HG02884 (cell line): ENCODE results near the gene OR1K1.
"Not testable (repeated sequence)": the region's sequence is repeated elsewhere in the genome, so short reads cannot be mapped to it uniquely, and the experiment has no call there.

Source experiments
- ATAC-seq: cut with Tn5 transposase; IDR thresholded peaks from one replicate; pipeline ENCODE4 v1.9.1; 2021; ENCODE audit warnings: mild to moderate bottlenecking, moderate library complexity; ENCODE audit not compliant: unreplicated experiment

Gene OR1K1, protein sequence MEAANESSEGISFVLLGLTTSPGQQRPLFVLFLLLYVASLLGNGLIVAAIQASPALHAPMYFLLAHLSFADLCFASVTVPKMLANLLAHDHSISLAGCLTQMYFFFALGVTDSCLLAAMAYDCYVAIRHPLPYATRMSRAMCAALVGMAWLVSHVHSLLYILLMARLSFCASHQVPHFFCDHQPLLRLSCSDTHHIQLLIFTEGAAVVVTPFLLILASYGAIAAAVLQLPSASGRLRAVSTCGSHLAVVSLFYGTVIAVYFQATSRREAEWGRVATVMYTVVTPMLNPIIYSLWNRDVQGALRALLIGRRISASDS

GRCh38 chr9:122800066-122801060, at the start of gene OR1K1:
OR1K1 (plus strand) TSS chr9:122800123; CDS start chr9:122800123, 0 bp downstream.
- ATAC-seq: no peak

- ATAC-seq: no peak
Observed at GRCh38 chr9:122754825-122755224, 45.1 kb upstream of the OR1K1 start.

GRCh38 chr9:122767817-122768216, 32.1 kb upstream of the OR1K1 start:
- no peak for ATAC-seq

GRCh38 chr9:122777052-122777451, 22.9 kb upstream of the OR1K1 start:
- ATAC-seq: no peak

DNA sequence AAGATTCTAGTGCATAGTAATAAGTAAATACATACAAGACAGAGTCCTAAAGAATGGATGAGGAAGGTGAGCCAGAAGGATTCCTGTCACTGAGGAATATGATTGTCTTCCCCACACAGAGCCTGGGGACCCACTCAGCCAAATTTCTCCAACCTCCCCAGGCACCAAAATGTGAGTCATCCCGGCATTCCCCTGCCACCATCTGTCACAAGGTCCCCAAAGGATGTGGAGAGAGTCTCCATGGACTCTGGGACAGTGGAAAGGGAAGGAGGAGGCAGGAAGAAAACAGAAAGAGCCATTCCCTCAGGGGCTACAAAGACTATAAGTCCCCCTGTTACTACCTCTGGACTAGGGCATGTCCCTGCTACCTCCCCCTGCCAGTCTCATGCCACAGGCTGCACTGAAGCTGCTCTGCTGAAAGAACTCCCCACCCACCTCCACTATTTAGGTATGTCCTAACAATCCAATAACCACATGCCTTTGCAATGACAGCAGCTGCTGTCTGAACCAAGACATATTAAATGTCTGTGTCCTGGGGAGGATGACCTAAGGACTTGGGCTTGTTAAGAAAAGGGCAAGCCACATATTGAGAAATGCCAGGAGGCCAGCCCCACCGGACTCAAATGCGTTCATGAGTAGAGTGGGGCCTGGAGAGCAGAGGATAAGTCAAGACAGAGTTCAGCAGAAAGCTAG, 21.8 kb upstream of the OR1K1 start:
- ATAC-seq: no peak

GRCh38 chr9:122779181-122779580, 20.7 kb upstream of the OR1K1 start:
- no peak for ATAC-seq

DNA sequence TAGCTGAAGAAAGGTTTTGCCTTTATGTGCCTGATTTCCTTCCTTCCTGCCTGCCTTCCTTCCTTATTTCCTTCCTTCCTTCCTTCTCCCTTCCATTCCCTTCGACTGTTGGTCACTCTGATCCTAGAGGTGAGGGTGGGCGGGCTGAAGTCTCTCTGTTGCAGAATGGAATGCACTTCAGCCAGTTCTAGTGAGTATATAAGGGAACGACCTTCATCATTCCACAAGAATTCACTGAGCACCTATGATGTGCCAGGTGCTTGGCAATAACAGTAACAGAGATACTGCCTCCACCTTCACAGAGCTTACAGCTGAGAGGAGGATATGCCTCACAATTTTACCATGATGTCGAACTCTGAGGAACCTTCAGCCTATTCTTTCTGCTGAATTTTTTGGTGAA, 19.9 kb upstream of the OR1K1 start:
- ATAC-seq: no peak

DNA sequence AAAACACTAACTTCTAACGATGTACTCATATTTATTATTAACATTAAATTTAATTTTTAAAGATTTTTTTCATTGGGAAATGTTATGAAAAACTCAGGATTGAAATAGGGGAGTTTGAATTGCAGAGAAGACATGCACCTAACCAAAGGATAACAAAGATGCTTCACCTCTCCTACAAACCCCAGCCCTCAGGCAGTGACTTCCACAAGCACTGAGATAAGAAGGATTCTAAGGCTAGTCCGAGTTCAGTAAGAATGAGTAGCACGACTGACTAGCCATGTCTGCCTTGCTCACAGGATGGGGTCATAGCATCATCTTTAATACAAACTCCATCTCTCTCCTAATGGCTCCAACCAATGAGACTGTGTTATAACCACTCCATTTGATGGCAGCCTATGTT, 18.3 kb upstream of the OR1K1 start:
- ATAC-seq: no peak

DNA sequence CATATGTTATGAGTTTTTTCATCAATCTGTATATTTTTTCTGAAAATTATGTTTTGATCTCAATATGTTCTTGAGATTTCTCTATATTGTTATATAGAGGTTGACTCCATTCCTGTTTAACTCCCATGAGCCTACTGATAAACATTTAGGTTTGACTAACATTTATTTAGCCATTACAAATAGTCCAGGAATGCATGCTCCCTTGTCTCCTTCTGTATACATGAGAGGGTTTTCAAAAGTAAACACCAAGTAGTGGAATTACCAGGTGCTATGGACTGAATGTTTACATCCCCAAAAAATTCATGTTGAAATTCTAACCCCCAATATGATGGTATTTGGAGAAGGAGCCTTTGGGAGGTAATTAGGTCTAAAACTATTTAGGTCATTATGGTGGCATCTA, 14.7 kb upstream of the OR1K1 start:
- no peak for ATAC-seq

DNA sequence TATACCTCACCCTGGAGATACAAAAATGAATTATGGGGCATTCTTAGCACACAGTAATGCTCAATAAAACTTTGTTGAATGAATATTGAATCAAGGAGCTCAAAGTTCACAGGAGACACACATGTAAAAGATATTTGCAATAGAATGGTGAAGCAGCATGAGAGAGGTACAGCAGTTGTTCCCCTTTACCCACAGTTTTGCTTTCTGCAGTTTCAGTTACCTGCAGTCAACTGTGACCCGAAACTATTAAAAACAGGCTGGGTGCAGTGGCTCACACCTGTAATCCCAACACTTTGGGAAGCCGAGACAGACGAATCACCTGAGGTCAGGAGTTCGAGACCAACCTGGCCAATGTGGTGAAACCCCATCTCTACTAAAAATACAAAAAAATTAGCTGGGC, 13.6 kb upstream of the OR1K1 start:
- no peak for ATAC-seq

DNA sequence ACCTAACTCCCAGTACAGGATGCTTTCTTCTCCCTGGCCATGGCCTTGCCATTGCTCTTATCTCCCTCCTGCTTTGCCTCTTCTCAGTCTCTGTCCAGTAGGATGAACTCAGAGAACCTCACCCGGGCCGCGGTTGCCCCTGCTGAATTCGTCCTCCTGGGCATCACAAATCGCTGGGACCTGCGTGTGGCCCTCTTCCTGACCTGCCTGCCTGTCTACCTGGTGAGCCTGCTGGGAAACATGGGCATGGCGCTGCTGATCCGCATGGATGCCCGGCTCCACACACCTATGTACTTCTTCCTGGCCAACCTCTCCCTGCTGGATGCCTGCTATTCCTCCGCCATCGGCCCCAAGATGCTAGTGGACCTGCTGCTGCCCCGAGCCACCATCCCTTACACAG, 11.1 kb upstream of the OR1K1 start, which contains the start of gene OR5C1:
Gene OR5C1 (plus strand): TSS at position 103 of the 400 bp plus-strand sequence. CDS start 0 bp downstream, at position 103.
- ATAC-seq: no peak

- ATAC-seq: no peak
Observed at GRCh38 chr9:122789256-122790046, 10.5 kb upstream of the OR1K1 start.

- ATAC-seq: no peak
Observed at GRCh38 chr9:122791872-122792669, 7.9 kb upstream of the OR1K1 start.

DNA sequence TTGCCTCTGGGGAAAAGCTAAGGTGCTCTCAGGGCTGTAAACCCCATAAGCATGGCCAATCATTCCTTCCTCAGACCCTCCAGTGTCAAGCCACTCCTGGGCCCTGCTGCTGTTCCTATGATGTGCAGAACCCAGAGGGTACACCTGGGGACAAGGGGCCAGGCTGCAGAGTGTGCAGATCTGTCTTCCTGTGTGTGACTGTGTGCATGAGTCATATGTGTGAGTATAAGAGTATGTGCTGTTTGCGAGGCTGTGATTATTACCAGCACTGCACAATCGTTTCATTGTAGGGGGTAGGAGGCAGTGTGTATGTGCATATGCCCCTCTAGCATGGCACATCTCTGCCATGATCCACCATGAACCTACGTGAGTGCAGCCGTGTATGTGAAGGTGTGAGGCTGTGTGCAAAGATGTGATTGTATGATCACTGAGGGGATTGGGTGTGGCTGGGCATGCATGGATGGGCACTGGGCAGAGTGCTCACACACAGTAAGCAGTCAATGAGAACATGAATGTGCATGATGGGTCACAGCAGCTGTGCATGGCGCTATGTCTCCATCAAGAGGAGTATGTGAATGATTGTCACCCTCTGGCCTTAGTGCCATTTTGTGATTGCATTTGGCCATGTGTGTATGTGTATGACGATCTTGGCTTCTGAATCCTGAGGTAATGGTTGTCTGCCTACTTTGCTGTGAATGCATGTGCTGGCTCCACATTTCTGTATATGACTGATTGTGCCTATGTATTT, 2.4 kb upstream of the OR1K1 start:
- no peak for ATAC-seq

DNA sequence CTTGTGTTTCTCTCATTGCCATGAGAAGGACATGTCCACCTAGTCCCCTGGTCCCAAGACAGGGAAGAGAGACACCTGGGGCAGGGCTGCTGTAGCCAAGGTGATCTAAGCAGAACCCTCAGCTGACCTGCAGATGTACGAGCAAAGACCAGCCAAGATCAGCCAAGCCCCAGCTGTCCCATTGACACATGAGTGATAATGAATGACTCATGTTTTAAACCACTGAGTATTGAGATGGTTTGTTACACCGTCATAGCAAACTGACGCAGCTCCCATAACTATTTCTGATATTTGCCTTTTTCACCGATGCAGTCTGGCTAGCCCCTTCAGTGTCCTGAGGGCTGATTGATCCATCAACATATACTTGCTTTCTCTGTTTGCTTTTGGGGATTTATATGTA, 6.7 kb downstream of the OR1K1 start:
- ATAC-seq: no peak

- ATAC-seq: no peak
Observed at GRCh38 chr9:122807271-122807900, 7.5 kb downstream of the OR1K1 start.

GRCh38 chr9:122808141-122808540, 8.2 kb downstream of the OR1K1 start:
- no peak for ATAC-seq

DNA sequence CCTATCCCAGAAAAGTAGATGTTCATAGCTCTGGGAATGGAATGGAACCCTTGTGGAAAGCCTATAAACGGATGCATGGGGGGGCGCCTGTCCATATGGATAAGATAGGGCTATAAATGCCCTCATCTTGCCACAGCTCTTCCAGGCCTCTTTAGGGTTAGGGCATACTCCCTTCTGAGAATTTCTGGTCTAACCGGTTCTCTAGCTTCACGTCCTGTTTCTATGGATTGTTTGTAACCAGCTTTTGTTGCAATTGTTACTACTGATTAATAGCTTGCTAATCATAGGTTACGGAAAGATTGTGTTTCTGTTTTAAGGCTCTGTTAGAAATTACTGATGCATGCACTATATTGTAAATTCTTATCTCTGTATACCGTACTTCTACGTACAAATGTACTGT, 9.3 kb downstream of the OR1K1 start:
- not testable (repeated sequence) for ATAC-seq
